Sigmoid colon (tissue), 4 donors: ENCODE results near the gene CARD10.

Experiments
- CTCF ChIP-seq, 4 experiments: fragments of 450-650 bp in 3 of 4; fragments of 200-600 bp in 1 of 4; IDR thresholded peaks; one replicate each; pipeline ENCODE4 v1.5.1; 2016 to 2019; ENCODE audit warnings: antibody characterized with exemption in 4 of 4, mild to moderate bottlenecking in 3 of 4, moderate library complexity in 2 of 4
- EP300 ChIP-seq, 4 donors: sonication (generic); formaldehyde crosslinking; IDR thresholded peaks; one replicate each; pipeline ENCODE4 v1.6.1; 2017; ENCODE audit warnings: antibody characterized with exemption in 4 of 4
- POLR2A ChIP-seq, 2 donors: fragments of 450-650 bp; IDR thresholded peaks; one replicate each; pipeline ENCODE4 v1.6.1; 2016; ENCODE audit warnings: antibody characterized with exemption in 2 of 2, mild to moderate bottlenecking in 2 of 2, moderate library complexity in 2 of 2
- POLR2AphosphoS5 ChIP-seq, 4 donors: sonication (generic); formaldehyde crosslinking; IDR thresholded peaks; one replicate each; pipeline ENCODE4 v1.6.1; 2017; ENCODE audit warnings: antibody characterized with exemption in 4 of 4

- TF ChIP-seq CTCF (IDR thresholded peaks at IDR 0.05) (no peak), POLR2AphosphoS5 (IDR thresholded peaks at IDR 0.05) (no peak), POLR2A (IDR thresholded peaks at IDR 0.05) (no peak), EP300 (IDR thresholded peaks at IDR 0.05) (no peak)
These were observed 22.1 kb downstream of the CARD10 start for GRCh38 chr22:37497062-37497599.
